ENCODE measurements around the gene CIAO2B.
"Not testable (repeated sequence)": the region's sequence is repeated elsewhere in the genome, so short reads cannot be mapped to it uniquely, and the experiment has no call there.

CIAO2B gene

GRCh38 chr16:66903544-66904427 is 30.4 kb downstream of the CIAO2B start:
- no peak for DNase-seq

GRCh38 chr16:66902648-66903543 is 31.3 kb downstream of the CIAO2B start:
- no peak for DNase-seq

GRCh38 chr16:66901626-66902025 is 32.6 kb downstream of the CIAO2B start:
- no peak for DNase-seq

- no peak for DNase-seq
Measured at GRCh38 chr16:66900721-66901441, 33.3 kb downstream of the CIAO2B start.

- DNase-seq: no peak
Measured at GRCh38 chr16:66899945-66900710, 34.1 kb downstream of the CIAO2B start.

GRCh38 chr16:66899310-66899944 is 34.8 kb downstream of the CIAO2B start:
- no peak for DNase-seq

GRCh38 chr16:66898933-66899309 is 35.3 kb downstream of the CIAO2B start:
- DNase-seq: no peak

- DNase-seq: no peak
Measured at GRCh38 chr16:66898207-66898606, 36.0 kb downstream of the CIAO2B start.

GRCh38 chr16:66896682-66897081 is 37.5 kb downstream of the CIAO2B start:
- DNase-seq: not testable (repeated sequence)

GRCh38 chr16:66895999-66896398 is 38.2 kb downstream of the CIAO2B start:
- DNase-seq: no peak

- no peak for DNase-seq
Measured at GRCh38 chr16:66895689-66895979, 38.6 kb downstream of the CIAO2B start.

GRCh38 chr16:66894948-66895688 is 39.1 kb downstream of the CIAO2B start:
- peak; percentile 14 for DNase-seq

GRCh38 chr16:66894055-66894454 is 40.1 kb downstream of the CIAO2B start:
- DNase-seq: no peak

- DNase-seq: no peak
Measured at GRCh38 chr16:66891797-66892196, 42.4 kb downstream of the CIAO2B start.

- DNase-seq: no peak
Measured at GRCh38 chr16:66891360-66891759, 42.8 kb downstream of the CIAO2B start.

GRCh38 chr16:66890799-66891198 is 43.4 kb downstream of the CIAO2B start:
- DNase-seq: no peak

GRCh38 chr16:66889622-66890021 is 44.6 kb downstream of the CIAO2B start:
- DNase-seq: no peak

GRCh38 chr16:66888647-66889615 is 45.3 kb downstream of the CIAO2B start:
- no peak for DNase-seq

GRCh38 chr16:66886914-66887313 is 47.3 kb downstream of the CIAO2B start:
- DNase-seq: no peak

GRCh38 chr16:66886321-66886720 is 47.9 kb downstream of the CIAO2B start:
- no peak for DNase-seq

Measured in SHP77 treated with DMSO at 0.1 percent for 48 hours (cell line).